ENCODE data around the gene ADH6. TPM values are rescaled to one million over a fixed set of nuclear protein-coding genes. Genes with fewer than 3 reads are reported as not detected.

ADH6 gene
- total and polyA plus RNA-seq, 2 of the 13 experiments (the other 11 are each of a cell fraction or from before 2014, with no cell fraction given), result 39.8 to 73.9 TPM

DNA sequence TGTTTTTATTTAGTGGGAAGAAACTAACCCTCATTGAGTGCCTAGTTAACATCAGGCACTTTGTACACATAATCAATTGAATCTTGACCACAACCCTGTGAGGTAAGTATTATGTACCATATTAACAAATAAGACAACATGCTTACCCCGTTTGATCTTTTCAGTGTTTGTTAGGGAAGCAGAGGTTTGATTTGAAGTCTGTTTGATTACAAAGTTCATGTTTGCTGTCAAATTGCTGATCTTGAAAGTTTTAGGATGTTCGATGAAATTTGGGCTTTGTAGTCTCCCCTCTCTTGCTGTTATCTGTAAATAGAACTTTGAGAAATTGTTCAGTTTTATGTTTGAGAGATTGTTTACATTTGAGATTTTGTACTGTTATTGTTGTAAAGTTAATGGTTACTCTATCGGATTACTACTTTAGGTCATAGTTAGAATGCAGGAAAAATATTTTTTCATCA lies 61.5 kb downstream of the ADH6 start (continued):
- TF ChIP-seq, protein P1, sequence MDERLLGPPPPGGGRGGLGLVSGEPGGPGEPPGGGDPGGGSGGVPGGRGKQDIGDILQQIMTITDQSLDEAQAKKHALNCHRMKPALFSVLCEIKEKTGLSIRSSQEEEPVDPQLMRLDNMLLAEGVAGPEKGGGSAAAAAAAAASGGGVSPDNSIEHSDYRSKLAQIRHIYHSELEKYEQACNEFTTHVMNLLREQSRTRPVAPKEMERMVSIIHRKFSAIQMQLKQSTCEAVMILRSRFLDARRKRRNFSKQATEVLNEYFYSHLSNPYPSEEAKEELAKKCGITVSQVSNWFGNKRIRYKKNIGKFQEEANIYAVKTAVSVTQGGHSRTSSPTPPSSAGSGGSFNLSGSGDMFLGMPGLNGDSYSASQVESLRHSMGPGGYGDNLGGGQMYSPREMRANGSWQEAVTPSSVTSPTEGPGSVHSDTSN (CRISPR knock-in tag; IDR thresholded peaks at IDR 0.05), result peak; percentile 18; the same call in 1 of the 2 replicates
- TF ChIP-seq CHCHD3 (CRISPR knock-in tag; IDR thresholded peaks at IDR 0.05) (no peak), RBM22 (optimal IDR thresholded peaks at IDR 0.05; ENCODE audit: low read length) (no peak), MIER3 (CRISPR knock-in tag; IDR thresholded peaks at IDR 0.05; ENCODE audit: borderline replicate concordance) (peak; percentile 94; the same call in 1 of the 2 replicates), EHMT2 (IDR thresholded peaks at IDR 0.05; ENCODE audit: borderline replicate concordance, low read depth, low read length) (0 out of 2 replicates have a peak, but pooled peaks have one; percentile 36), NAIF1 (CRISPR knock-in tag; IDR thresholded peaks at IDR 0.05; ENCODE audit: borderline replicate concordance) (peak; percentile 75; the same call in 1 of the 2 replicates), ZNF660 (CRISPR knock-in tag; IDR thresholded peaks at IDR 0.05; ENCODE audit: borderline replicate concordance, low read depth) (no peak), MED1 (CRISPR knock-in tag; IDR thresholded peaks at IDR 0.05) (peak; percentile 98), ZNF841 (CRISPR knock-in tag; IDR thresholded peaks at IDR 0.05; ENCODE audit: borderline replicate concordance) (0 out of 2 replicates have a peak, but pooled peaks have one; percentile 47), HNRNPLL (IDR thresholded peaks at IDR 0.05; ENCODE audit: low read depth, low read length, poor library complexity, severe bottlenecking) (no peak)
- TF ChIP-seq, protein P2, sequence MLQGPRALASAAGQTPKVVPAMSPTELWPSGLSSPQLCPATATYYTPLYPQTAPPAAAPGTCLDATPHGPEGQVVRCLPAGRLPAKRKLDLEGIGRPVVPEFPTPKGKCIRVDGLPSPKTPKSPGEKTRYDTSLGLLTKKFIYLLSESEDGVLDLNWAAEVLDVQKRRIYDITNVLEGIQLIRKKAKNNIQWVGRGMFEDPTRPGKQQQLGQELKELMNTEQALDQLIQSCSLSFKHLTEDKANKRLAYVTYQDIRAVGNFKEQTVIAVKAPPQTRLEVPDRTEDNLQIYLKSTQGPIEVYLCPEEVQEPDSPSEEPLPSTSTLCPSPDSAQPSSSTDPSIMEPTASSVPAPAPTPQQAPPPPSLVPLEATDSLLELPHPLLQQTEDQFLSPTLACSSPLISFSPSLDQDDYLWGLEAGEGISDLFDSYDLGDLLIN (CRISPR knock-in tag; IDR thresholded peaks at IDR 0.05; ENCODE audit: borderline replicate concordance), result no peak
- TF ChIP-seq, protein P3, sequence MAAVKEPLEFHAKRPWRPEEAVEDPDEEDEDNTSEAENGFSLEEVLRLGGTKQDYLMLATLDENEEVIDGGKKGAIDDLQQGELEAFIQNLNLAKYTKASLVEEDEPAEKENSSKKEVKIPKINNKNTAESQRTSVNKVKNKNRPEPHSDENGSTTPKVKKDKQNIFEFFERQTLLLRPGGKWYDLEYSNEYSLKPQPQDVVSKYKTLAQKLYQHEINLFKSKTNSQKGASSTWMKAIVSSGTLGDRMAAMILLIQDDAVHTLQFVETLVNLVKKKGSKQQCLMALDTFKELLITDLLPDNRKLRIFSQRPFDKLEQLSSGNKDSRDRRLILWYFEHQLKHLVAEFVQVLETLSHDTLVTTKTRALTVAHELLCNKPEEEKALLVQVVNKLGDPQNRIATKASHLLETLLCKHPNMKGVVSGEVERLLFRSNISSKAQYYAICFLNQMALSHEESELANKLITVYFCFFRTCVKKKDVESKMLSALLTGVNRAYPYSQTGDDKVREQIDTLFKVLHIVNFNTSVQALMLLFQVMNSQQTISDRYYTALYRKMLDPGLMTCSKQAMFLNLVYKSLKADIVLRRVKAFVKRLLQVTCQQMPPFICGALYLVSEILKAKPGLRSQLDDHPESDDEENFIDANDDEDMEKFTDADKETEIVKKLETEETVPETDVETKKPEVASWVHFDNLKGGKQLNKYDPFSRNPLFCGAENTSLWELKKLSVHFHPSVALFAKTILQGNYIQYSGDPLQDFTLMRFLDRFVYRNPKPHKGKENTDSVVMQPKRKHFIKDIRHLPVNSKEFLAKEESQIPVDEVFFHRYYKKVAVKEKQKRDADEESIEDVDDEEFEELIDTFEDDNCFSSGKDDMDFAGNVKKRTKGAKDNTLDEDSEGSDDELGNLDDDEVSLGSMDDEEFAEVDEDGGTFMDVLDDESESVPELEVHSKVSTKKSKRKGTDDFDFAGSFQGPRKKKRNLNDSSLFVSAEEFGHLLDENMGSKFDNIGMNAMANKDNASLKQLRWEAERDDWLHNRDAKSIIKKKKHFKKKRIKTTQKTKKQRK (IDR thresholded peaks at IDR 0.05; ENCODE audit: low read length), result no peak
- TF ChIP-seq, protein P4, sequence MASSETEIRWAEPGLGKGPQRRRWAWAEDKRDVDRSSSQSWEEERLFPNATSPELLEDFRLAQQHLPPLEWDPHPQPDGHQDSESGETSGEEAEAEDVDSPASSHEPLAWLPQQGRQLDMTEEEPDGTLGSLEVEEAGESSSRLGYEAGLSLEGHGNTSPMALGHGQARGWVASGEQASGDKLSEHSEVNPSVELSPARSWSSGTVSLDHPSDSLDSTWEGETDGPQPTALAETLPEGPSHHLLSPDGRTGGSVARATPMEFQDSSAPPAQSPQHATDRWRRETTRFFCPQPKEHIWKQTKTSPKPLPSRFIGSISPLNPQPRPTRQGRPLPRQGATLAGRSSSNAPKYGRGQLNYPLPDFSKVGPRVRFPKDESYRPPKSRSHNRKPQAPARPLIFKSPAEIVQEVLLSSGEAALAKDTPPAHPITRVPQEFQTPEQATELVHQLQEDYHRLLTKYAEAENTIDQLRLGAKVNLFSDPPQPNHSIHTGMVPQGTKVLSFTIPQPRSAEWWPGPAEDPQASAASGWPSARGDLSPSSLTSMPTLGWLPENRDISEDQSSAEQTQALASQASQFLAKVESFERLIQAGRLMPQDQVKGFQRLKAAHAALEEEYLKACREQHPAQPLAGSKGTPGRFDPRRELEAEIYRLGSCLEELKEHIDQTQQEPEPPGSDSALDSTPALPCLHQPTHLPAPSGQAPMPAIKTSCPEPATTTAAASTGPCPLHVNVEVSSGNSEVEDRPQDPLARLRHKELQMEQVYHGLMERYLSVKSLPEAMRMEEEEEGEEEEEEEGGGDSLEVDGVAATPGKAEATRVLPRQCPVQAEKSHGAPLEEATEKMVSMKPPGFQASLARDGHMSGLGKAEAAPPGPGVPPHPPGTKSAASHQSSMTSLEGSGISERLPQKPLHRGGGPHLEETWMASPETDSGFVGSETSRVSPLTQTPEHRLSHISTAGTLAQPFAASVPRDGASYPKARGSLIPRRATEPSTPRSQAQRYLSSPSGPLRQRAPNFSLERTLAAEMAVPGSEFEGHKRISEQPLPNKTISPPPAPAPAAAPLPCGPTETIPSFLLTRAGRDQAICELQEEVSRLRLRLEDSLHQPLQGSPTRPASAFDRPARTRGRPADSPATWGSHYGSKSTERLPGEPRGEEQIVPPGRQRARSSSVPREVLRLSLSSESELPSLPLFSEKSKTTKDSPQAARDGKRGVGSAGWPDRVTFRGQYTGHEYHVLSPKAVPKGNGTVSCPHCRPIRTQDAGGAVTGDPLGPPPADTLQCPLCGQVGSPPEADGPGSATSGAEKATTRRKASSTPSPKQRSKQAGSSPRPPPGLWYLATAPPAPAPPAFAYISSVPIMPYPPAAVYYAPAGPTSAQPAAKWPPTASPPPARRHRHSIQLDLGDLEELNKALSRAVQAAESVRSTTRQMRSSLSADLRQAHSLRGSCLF (CRISPR knock-in tag; IDR thresholded peaks at IDR 0.05; ENCODE audit: borderline replicate concordance), result no peak
- TF ChIP-seq, protein P5, sequence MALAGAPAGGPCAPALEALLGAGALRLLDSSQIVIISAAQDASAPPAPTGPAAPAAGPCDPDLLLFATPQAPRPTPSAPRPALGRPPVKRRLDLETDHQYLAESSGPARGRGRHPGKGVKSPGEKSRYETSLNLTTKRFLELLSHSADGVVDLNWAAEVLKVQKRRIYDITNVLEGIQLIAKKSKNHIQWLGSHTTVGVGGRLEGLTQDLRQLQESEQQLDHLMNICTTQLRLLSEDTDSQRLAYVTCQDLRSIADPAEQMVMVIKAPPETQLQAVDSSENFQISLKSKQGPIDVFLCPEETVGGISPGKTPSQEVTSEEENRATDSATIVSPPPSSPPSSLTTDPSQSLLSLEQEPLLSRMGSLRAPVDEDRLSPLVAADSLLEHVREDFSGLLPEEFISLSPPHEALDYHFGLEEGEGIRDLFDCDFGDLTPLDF (CRISPR knock-in tag; IDR thresholded peaks at IDR 0.05), result no peak
- TF ChIP-seq, protein P6, sequence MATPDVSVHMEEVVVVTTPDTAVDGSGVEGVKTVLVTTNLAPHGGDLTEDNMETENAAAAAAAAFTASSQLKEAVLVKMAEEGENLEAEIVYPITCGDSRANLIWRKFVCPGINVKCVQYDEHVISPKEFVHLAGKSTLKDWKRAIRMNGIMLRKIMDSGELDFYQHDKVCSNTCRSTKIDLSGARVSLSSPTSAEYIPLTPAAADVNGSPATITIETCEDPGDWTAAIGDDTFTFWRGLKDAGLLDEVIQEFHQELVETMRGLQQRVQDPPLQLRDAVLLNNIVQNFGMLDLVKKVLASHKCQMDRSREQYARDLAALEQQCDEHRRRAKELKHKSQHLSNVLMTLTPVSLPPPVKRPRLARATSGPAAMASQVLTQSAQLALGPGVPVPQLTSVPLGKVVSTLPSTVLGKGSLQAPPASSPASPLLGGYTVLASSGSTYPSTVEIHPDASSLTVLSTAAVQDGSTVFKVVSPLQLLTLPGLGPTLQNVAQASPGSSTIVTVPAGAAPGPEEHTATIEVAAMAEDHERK (CRISPR knock-in tag; IDR thresholded peaks at IDR 0.05; ENCODE audit: low read depth), result no peak

Measured in HepG2 (cell line).